Progenitor cell of endocrine pancreas (in vitro differentiated cells): Measurements from ENCODE around the gene LGALS14. TPM values are rescaled to one million over a fixed set of nuclear protein-coding genes. Genes with fewer than 3 reads are reported as not detected.

Experiments used
- DNase-seq: peaks from one replicate; pipeline ENCODE4 v3.0.0; 2021; ENCODE audit warnings: low spot score; ENCODE audit not compliant: unreplicated experiment
- H3K27ac Mint-ChIP-seq: 2 replicates; pipeline ENCODE4 v1.8.0; 2021; ENCODE audit warnings: mild to moderate bottlenecking, moderate library complexity, mixed read lengths
- H3K27me3 Mint-ChIP-seq: 2 replicates; pipeline ENCODE4 v1.8.0; 2021; ENCODE audit warnings: mixed read lengths
- H3K36me3 Mint-ChIP-seq: 2 replicates; pipeline ENCODE4 v1.8.0; 2022; ENCODE audit warnings: mixed read lengths; ENCODE audit not compliant: insufficient read depth
- H3K4me1 Mint-ChIP-seq: 2 replicates; pipeline ENCODE4 v1.8.0; 2021; ENCODE audit warnings: low read depth, mixed read lengths
- H3K4me3 Mint-ChIP-seq: 2 replicates; pipeline ENCODE4 v1.8.0; 2021; ENCODE audit warnings: low read depth, mild to moderate bottlenecking, moderate library complexity, mixed read lengths
- H3K9me3 Mint-ChIP-seq: 2 replicates; pipeline ENCODE4 v1.8.0; 2021; ENCODE audit warnings: low read depth, mixed read lengths
- total RNA-seq: library from RNA; stranded (reverse); gene quantifications from 2 replicates; pipeline ENCODE4 v1.2.1, GENCODE V29; 2021
- TF ChIP-seq, protein P1 (sequence below): fragments of 200-600 bp; sonication (generic); IDR thresholded peaks from one replicate; pipeline ENCODE4 v1.5.0; 2021; ENCODE audit warnings: antibody characterized with exemption, mild to moderate bottlenecking; ENCODE audit not compliant: unreplicated experiment

Gene LGALS14
- total RNA-seq, 1 donor from 2014 or later, result not detected

DNA sequence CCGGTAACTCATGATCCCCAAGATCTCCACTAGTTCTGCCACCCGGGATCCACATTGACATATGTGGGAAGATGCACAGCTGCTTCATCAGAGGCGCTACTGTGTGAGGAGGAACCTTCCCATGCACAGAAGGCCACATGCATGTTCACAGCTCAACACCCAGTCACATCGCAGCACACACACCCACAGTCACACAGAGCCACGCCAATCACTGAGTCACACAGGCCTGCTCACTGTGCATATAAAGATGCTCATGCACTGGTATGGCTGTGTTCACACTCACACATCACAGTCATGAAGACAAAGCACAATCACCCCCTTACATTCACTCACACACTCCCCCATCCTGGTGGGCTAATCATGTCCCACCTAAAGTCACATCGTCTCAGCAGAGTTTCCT lies 23.8 kb downstream of the LGALS14 start:
- Mint-ChIP-seq H3K36me3 (no peaks in the 10 kb centered on the region), H3K4me1 (no peaks in the 10 kb centered on the region)

DNA sequence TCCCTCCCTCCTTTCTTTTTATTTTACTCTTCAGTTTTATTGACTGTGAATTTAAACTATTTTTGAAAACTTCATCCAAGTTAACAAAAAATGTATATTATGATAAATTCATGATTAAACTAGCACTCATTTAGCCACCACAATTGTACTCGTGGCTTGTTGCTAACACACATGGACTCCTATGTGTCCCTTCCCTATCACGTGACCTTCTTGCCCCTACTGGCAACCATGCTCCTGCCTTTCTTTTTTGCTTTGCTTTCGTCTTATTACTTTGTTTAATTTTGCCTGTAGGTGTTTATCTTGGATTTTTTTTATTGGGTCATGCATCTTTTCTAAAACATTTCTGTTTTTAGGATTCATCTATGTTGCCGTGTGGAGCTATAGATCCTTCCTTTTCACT lies 25.3 kb downstream of the LGALS14 start:
- H3K4me1 Mint-ChIP-seq, result no peaks in the 10 kb centered on the region
- TF ChIP-seq, protein P1, sequence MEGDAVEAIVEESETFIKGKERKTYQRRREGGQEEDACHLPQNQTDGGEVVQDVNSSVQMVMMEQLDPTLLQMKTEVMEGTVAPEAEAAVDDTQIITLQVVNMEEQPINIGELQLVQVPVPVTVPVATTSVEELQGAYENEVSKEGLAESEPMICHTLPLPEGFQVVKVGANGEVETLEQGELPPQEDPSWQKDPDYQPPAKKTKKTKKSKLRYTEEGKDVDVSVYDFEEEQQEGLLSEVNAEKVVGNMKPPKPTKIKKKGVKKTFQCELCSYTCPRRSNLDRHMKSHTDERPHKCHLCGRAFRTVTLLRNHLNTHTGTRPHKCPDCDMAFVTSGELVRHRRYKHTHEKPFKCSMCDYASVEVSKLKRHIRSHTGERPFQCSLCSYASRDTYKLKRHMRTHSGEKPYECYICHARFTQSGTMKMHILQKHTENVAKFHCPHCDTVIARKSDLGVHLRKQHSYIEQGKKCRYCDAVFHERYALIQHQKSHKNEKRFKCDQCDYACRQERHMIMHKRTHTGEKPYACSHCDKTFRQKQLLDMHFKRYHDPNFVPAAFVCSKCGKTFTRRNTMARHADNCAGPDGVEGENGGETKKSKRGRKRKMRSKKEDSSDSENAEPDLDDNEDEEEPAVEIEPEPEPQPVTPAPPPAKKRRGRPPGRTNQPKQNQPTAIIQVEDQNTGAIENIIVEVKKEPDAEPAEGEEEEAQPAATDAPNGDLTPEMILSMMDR, result no peak
- H3K36me3 Mint-ChIP-seq, result no peaks in the 10 kb centered on the region
- H3K27ac Mint-ChIP-seq, result no peak overlapping the region
- H3K27me3 Mint-ChIP-seq, result peaks cover 56% of the 10 kb centered on the region
- no peaks in the 10 kb centered on the region for H3K9me3 Mint-ChIP-seq
- no peak overlapping the region for H3K4me3 Mint-ChIP-seq
- DNase-seq, result no peak

More for the DNA sequence above, 23.8 kb downstream of the LGALS14 start:
- no peak for DNase-seq
- Mint-ChIP-seq H3K27ac (no peak overlapping the region), H3K4me3 (no peak overlapping the region), H3K27me3 (peaks cover 62% of the 10 kb centered on the region), H3K9me3 (no peaks in the 10 kb centered on the region)
- TF ChIP-seq, protein P1, result no peak

DNA sequence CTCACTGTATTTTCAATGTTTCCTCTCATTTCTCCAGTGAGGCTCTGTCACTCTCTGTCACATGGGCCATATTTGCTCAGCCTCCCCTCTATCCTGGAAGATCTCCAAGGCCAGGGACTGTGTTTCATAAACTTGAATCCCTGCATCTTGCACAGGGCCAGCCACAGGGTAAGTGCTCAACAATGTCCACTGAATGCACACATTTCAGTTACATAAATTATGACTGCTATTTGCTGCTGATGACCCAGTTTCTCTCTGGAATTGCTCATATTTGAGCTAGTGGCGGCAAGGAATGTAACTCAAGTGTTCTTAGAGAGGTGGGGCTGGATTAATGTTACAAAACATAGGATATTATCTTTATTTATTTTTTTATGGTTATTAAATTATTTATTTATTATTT lies 27.4 kb downstream of the LGALS14 start:
- no peaks in the 10 kb centered on the region for H3K4me1 Mint-ChIP-seq
- no peaks in the 10 kb centered on the region for H3K36me3 Mint-ChIP-seq
- TF ChIP-seq, protein P1, result no peak
- peaks cover 55% of the 10 kb centered on the region for H3K27me3 Mint-ChIP-seq
- H3K9me3 Mint-ChIP-seq, result no peaks in the 10 kb centered on the region
- no peak for DNase-seq
- no peak overlapping the region for H3K27ac Mint-ChIP-seq
- no peak overlapping the region for H3K4me3 Mint-ChIP-seq

DNA sequence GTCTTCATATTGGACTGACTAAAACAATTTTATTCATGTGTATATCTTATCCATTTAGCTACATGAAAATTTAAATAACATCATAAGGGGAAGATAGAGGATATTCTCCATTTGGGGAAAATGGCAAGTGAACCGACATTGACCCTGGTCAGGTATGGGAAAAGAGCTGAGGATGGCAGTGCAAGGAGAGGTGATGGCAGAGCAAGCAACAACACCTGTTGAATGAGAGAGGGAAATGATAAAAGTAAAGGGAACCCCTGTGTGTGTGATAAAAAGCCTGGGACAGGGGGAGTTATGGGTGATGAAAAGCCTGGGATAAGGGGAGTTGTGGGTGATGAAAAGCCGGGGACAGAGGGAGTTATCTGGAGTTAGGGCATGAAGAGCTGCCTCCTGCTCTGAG lies 29.6 kb downstream of the LGALS14 start:
- no peaks in the 10 kb centered on the region for H3K36me3 Mint-ChIP-seq
- H3K27ac Mint-ChIP-seq, result no peak overlapping the region

DNA sequence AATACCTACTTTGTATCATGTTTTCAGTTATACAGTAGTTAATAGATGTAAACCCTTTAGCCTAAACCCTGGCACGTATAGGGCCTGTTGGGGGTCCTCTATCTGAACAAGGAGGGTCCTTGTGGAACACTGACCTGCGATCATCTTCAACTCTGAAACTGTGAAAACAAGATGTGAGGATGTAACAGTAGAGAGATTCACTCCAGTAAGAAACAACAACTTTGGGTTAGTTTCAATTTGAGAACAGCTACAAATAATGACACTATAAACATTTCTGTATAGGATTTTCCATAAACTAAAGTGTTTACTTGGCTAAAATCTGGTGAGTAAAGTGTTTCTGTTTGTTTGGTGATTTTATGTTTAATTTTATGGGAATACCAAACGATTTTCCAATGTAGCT lies 31.4 kb downstream of the LGALS14 start:
- no peaks in the 10 kb centered on the region for H3K9me3 Mint-ChIP-seq
- no peak for DNase-seq
- TF ChIP-seq, protein P1, result no peak
- H3K4me1 Mint-ChIP-seq, result no peaks in the 10 kb centered on the region
- no peak overlapping the region for H3K4me3 Mint-ChIP-seq
- H3K36me3 Mint-ChIP-seq, result no peaks in the 10 kb centered on the region
- no peak overlapping the region for H3K27ac Mint-ChIP-seq
- H3K27me3 Mint-ChIP-seq, result peaks cover 64% of the 10 kb centered on the region

More for the DNA sequence above, 29.6 kb downstream of the LGALS14 start:
- Mint-ChIP-seq H3K4me1 (no peaks in the 10 kb centered on the region), H3K4me3 (no peak overlapping the region), H3K27me3 (peaks cover 62% of the 10 kb centered on the region), H3K9me3 (no peaks in the 10 kb centered on the region)
- TF ChIP-seq, protein P1, result no peak
- DNase-seq, result no peak
